SK-N-SH (cell line): ENCODE data around the gene EVC2.

Experiments used
- CTCF ChIP-seq: fragments of 200-600 bp; sonication (generic); IDR thresholded peaks from 2 replicates; pipeline ENCODE4 v1.6.1; 2017; ENCODE audit warnings: antibody characterized with exemption, mild to moderate bottlenecking, moderate library complexity
- POLR2AphosphoS5 ChIP-seq: IDR thresholded peaks from 2 replicates; pipeline ENCODE4 v1.6.1; 2012; ENCODE audit warnings: low read depth, low read length

- TF ChIP-seq CTCF = no peak
- TF ChIP-seq POLR2AphosphoS5 = no peak
Measured at GRCh38 chr4:5718411-5718810, 10.1 kb upstream of the EVC2 start.
